ENCODE results near the gene LEFTY1. TPM values are rescaled to one million over a fixed set of nuclear protein-coding genes. Genes with fewer than 3 reads are reported as not detected.

Gene LEFTY1
- total RNA-seq, 1 donor: not detected

- Histone ChIP-seq H3K4me2 (ENCODE audit: insufficient read depth, low read length) (no peak overlapping the region), H3K27ac (ENCODE audit: low read depth, low read length) (no peak overlapping the region), H3K79me2 (ENCODE audit: insufficient read depth, low read length) (peaks cover 15% of the 10 kb centered on the region), H3K36me3 (ENCODE audit: insufficient read depth, low read length) (peaks cover 26% of the 10 kb centered on the region), H2AFZ (ENCODE audit: low read length) (no peak overlapping the region), H3K27me3 (ENCODE audit: insufficient read depth, low read length) (no peaks in the 10 kb centered on the region), H3K4me1 (ENCODE audit: insufficient read depth, low read length) (peaks cover 7% of the 10 kb centered on the region), H3K4me3 (ENCODE audit: insufficient read depth, low read length) (no peak overlapping the region), H3K9me3 (ENCODE audit: low read depth, low read length) (no peaks in the 10 kb centered on the region), H4K20me1 (ENCODE audit: insufficient read depth, low read length) (peaks cover 14% of the 10 kb centered on the region)
- DNase-seq (ENCODE audit: insufficient read length, low spot score, missing footprints): no peak
- TF ChIP-seq, protein P1, sequence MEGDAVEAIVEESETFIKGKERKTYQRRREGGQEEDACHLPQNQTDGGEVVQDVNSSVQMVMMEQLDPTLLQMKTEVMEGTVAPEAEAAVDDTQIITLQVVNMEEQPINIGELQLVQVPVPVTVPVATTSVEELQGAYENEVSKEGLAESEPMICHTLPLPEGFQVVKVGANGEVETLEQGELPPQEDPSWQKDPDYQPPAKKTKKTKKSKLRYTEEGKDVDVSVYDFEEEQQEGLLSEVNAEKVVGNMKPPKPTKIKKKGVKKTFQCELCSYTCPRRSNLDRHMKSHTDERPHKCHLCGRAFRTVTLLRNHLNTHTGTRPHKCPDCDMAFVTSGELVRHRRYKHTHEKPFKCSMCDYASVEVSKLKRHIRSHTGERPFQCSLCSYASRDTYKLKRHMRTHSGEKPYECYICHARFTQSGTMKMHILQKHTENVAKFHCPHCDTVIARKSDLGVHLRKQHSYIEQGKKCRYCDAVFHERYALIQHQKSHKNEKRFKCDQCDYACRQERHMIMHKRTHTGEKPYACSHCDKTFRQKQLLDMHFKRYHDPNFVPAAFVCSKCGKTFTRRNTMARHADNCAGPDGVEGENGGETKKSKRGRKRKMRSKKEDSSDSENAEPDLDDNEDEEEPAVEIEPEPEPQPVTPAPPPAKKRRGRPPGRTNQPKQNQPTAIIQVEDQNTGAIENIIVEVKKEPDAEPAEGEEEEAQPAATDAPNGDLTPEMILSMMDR (IDR thresholded peaks at IDR 0.05; ENCODE audit: extremely low read depth, low read depth, low read length): no peak
Measured at GRCh38 chr1:225917536-225917935, 28.6 kb upstream of the LEFTY1 start.

- Histone ChIP-seq H3K36me3 (ENCODE audit: insufficient read depth, low read length) (peaks cover 21% of the 10 kb centered on the region), H3K4me1 (ENCODE audit: insufficient read depth, low read length) (peaks cover 5% of the 10 kb centered on the region), H3K4me2 (ENCODE audit: insufficient read depth, low read length) (no peak overlapping the region), H3K9me3 (ENCODE audit: low read depth, low read length) (no peaks in the 10 kb centered on the region), H3K27ac (ENCODE audit: low read depth, low read length) (no peak overlapping the region), H4K20me1 (ENCODE audit: insufficient read depth, low read length) (peaks cover 12% of the 10 kb centered on the region), H2AFZ (ENCODE audit: low read length) (no peak overlapping the region), H3K79me2 (ENCODE audit: insufficient read depth, low read length) (peaks cover 10% of the 10 kb centered on the region), H3K27me3 (ENCODE audit: insufficient read depth, low read length) (no peaks in the 10 kb centered on the region), H3K4me3 (ENCODE audit: insufficient read depth, low read length) (no peak overlapping the region)
- TF ChIP-seq, protein P1 (IDR thresholded peaks at IDR 0.05; ENCODE audit: extremely low read depth, low read depth, low read length): no peak
- no peak for DNase-seq (ENCODE audit: insufficient read length, low spot score, missing footprints)
Measured at GRCh38 chr1:225917101-225917500, 28.2 kb upstream of the LEFTY1 start.

- Histone ChIP-seq H2AFZ (ENCODE audit: low read length) (no peak overlapping the region), H3K9me3 (ENCODE audit: low read depth, low read length) (no peaks in the 10 kb centered on the region), H3K36me3 (ENCODE audit: insufficient read depth, low read length) (peaks cover 17% of the 10 kb centered on the region), H3K4me2 (ENCODE audit: insufficient read depth, low read length) (no peak overlapping the region), H3K27ac (ENCODE audit: low read depth, low read length) (no peak overlapping the region), H3K27me3 (ENCODE audit: insufficient read depth, low read length) (no peaks in the 10 kb centered on the region), H3K4me1 (ENCODE audit: insufficient read depth, low read length) (peaks cover 9% of the 10 kb centered on the region), H3K4me3 (ENCODE audit: insufficient read depth, low read length) (no peak overlapping the region), H3K79me2 (ENCODE audit: insufficient read depth, low read length) (no peaks in the 10 kb centered on the region), H4K20me1 (ENCODE audit: insufficient read depth, low read length) (peaks cover 2% of the 10 kb centered on the region)
- TF ChIP-seq, protein P1 (IDR thresholded peaks at IDR 0.05; ENCODE audit: extremely low read depth, low read depth, low read length): no peak
- DNase-seq (ENCODE audit: insufficient read length, low spot score, missing footprints): no peak
Measured at GRCh38 chr1:225915538-225915991, 26.6 kb upstream of the LEFTY1 start.

- TF ChIP-seq, protein P1 (IDR thresholded peaks at IDR 0.05; ENCODE audit: extremely low read depth, low read depth, low read length): no peak
- no peak for DNase-seq (ENCODE audit: insufficient read length, low spot score, missing footprints)
- no peaks in the 10 kb centered on the region for H3K79me2 ChIP-seq (ENCODE audit: insufficient read depth, low read length)
- H3K36me3 ChIP-seq (ENCODE audit: insufficient read depth, low read length): peaks cover 17% of the 10 kb centered on the region
- H3K4me1 ChIP-seq (ENCODE audit: insufficient read depth, low read length): peaks cover 9% of the 10 kb centered on the region
- H3K27me3 ChIP-seq (ENCODE audit: insufficient read depth, low read length): no peaks in the 10 kb centered on the region
- H3K27ac ChIP-seq (ENCODE audit: low read depth, low read length): no peak overlapping the region
- no peak overlapping the region for H3K4me2 ChIP-seq (ENCODE audit: insufficient read depth, low read length)
- no peaks in the 10 kb centered on the region for H3K9me3 ChIP-seq (ENCODE audit: low read depth, low read length)
- peaks cover 2% of the 10 kb centered on the region for H4K20me1 ChIP-seq (ENCODE audit: insufficient read depth, low read length)
- no peak overlapping the region for H3K4me3 ChIP-seq (ENCODE audit: insufficient read depth, low read length)
- no peak overlapping the region for H2AFZ ChIP-seq (ENCODE audit: low read length)
Measured at GRCh38 chr1:225914947-225915346, 26.0 kb upstream of the LEFTY1 start.

Data from osteoblast (primary cell).